ENCODE measurements around the gene YTHDC2.

The YTHDC2 gene

DNA sequence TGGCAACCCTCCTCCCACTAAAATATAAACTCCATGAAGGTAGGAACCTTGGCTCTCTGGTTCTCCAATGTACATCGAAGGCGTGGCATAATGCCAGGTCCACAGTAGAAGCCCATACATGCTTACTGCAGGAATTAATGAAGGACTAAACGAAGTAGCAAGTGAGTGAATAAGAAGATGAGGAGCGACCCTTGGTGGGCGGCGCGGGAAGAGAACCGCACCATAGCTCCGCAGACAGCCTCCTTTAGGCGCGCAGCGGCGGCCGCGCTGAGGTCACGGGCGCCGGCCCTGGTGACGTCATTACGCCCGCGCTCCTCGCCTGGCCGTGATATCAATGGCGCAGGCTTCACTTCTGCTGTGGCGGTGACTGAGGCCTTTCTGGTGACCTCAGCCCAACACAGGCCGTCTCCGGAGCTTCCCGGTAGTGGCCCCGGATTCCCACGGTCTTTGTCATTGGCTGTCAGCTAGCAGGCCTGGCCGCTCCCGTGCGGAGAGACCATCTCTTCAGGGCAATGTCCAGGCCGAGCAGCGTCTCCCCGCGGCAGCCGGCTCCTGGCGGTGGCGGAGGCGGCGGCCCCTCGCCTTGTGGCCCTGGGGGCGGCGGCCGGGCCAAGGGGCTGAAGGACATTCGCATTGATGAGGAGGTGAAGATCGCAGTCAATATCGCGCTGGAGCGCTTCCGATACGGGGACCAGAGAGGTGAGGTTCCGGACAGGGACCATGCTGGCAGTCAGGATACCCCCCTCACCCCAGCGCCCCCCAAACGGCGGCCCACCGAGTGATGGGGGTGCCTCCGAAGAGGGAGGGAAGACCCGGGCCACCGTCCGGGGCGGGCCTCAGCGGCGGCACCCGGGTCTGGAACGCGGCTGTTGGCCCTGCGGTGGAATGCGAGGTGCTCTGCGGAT, at the start of gene YTHDC2:
TSS of gene YTHDC2 (plus strand) at position 311 of the 905 bp plus-strand sequence. CDS start at position 513, 202 bp downstream.
- DNase-seq: peak; percentile 96

DNA sequence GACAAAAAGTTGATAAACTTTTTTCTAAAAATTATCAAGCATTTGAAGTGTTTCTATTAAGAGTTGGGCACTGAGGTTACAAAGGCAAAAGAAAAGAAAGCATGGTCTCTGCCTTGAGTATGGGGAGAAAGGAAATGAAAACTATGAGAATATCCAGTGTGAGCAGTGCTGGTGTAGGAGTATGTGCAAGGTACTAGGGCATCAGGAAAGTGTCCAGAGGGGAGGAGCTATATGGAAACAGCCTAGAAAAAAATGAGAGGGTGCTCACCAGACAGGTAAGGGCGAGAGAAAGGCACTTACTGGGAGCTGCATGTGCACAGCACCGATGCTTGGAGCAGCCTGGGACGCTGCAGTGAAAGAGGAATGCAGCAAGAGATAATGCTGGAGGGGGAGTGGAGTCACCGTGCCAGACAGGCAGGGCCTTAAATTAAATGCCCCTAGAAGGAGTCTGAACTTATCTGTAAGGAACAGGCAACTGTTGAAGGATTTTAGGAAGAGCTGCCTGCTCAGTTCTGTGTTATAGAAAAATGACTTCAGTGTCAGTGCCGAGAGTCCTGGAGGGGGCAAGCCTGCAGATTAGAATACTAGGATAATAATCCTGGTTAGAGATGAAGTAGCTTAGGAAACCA, 39.3 kb upstream of the YTHDC2 start:
- peak; percentile 63 for DNase-seq

DNA sequence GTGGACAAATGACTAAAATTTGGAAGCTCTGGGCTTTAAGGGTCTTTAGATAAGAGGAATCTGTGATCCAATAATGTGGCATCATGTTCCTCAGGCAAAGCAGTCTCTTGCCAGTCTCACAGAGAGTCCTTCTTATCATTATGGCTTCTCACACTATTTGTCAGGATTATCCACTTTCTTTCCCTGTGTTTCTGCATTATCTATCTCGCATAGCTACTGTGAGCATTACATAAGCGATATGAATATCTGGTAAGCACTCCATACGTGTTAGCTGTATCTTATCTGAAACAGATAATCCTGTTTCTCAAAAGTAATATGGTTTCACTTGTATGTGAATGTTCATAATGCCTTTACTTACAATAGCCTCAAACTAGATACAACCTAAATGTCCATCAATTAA, 34.8 kb upstream of the YTHDC2 start:
- no peak for DNase-seq

DNA sequence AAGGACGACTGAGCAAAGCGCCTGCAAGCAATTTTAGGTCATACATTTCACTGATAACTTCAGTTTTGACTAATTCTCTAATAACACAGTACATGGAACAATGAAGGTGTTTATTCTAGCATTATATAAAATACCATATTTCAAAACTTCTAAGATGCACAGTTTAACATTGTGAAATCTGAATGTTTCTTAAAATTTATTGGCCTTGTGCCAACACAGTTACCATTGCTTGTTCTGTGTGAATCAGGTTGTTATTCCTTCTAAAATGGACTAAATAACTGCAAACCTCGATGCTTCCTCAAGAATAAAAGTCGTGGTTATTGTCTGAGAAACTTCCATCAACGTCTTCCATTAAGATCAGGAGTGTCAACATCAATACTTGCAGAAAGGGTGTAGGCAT, 33.3 kb upstream of the YTHDC2 start:
- no peak for DNase-seq

DNA sequence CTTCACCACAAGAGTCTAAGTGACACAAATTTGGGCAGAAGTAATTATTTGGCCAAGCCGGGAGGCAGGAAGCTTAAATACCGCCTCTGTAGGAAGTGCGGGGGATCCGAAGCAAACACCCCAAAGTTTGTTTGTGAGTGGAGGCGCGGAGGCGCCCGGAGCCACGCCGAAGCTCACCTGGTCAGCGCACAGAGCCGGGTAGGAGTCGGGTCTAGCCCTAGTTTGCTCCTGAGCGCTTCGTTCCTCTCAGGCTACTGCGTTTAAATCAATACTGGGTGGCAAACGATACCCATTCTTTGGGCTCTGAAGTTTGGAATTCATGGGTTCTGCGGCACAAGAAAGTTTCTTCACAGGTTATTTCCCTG, 26.1 kb upstream of the YTHDC2 start:
- peak; percentile 62 for DNase-seq

DNA sequence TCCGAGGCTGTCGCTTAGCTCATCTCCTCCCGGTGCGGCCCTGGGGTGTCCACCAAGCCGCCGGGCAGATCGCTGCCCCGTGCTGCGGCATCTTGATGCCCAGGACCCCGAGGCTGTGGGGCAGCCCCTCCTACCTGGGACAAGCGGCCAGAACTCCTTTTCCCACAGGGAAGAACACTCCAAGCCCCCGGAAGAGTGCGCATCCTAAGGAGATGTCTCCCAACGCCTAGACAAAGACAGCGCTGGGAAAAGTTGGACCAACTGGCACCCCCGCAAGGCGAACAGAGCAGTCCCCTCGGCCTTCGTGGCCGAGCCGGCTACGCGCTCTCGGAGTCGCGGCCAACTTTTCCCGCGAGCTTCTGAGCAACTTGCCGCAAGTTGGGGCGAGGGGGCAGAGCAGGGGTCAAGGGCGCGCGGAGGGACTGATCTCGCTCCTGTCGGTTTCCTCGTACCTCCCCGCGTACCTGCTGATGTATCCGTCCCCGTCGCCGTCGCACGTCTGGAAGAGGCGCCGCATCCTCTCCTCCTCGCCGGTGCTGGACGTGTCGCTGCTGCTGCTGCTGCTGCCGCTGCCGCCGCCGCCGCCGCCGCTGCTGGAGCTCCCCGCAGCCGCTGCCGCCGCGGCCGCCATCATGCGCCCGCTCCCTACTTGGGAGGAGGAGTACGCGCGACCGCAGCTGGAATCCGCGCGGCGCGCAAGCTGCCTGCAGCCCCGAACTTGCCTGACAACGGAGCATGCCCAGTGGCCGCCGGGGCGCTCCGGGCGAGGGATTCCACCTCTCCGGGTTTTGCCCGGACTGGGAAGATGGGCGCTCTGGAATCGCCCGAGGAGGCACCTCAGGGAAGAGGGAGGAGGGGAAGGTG, 25.5 kb upstream of the YTHDC2 start, which contains the start of gene MCC:
TSS of gene MCC (minus strand) at position 673 of the 864 bp plus-strand sequence.
- DNase-seq: peak; percentile 97

DNA sequence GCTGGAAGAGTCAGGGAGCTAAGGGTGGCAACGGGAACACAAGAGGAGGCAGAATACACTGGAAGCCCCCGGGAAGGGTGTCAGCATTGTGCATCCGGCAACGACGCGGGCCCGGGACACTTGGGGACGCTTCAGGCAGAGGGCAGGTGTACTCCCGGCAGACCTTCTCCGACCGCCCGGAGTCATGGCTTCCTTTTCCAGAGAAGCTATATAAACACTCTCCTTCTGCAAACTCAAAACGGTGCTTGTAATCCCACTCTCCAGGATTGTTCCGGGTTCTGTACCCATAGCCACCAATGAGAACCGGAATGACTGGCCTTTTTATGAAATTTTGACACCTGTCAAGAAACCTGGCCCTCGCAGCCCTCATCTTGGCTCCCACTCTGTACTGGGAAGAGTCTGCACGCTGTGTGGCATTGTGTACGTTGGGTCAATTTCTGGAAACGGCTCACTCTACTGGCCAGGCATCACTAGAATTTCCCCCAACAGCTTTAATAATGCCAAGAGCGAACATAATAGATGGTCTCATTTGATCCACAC, 24.8 kb upstream of the YTHDC2 start:
- DNase-seq: no peak

DNA sequence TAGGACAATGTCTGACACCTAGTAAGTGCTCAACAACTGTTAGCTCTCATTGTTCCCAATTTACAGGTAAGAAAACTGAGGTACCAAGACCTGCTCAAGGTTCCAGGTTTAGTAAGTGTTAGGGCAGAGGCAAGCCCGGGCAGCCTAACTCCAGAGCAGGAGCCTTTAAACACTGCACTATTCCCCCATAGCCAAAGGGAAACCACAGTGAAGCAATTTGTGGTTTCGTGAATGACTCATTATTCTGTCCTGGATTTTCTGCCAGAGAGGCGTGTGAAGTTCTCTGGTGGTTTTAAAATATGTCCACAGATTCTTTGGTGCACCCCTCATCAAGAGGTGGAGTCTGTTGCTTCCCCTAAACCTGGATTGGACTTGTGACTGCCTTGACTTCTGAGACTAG, 24.2 kb upstream of the YTHDC2 start:
- DNase-seq: peak; percentile 93

DNA sequence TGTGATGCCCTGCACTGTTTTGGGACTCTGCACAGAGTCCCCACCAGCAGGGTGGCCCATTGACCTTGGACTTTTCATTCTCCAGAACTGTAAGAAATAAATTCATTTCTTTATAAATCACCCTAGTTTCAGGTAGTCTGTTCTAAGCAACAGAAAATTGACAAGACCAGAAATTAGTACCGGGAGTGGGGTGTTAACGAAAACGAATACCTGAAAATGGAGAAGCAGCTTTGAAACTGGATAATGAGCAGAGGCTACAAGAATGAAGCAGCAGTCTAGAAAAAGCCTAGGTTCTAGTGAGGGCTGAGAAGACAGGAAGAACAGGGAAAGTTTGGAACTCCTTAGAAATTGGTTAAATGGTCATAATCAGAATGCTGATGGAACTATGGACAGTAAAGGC, 23.2 kb upstream of the YTHDC2 start:
- no peak for DNase-seq

DNA sequence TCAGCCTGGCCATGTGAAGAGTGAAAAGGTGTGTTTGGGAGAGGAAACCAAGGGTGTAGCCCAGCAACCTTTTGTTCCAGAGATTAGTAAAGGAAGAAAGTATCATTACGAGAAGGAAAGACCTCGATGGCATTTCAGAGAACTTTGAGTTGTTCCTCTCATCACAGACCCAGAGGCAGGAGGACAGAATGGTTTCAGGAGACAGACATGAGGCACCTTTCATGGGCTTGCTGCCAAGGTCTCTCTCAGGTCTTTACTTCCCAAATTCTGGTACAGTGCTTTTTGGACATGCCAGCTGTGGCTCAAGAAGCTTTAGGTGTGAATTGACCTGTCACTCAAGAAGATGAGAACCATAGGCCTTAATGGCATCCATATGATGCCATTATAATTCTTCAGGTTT, 22.5 kb upstream of the YTHDC2 start:
- no peak for DNase-seq

DNA sequence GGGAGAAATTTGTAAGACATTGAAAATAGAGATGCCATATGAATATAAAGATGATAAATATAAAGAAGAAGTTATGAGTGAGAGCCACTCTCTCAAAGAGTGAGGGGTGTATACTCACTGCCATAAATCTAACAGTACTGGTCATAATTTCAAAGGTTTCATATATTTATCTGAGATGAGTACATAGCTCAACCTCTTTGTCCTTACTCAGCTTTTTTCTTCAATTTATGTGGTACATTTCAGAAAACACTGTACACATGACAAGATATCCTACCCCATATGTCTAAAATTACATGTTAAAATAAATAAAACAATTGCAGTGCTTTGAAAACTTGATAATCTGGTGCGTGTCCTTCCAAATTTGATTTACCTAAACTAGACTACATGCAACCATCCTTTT, 20.0 kb upstream of the YTHDC2 start:
- DNase-seq: no peak

DNA sequence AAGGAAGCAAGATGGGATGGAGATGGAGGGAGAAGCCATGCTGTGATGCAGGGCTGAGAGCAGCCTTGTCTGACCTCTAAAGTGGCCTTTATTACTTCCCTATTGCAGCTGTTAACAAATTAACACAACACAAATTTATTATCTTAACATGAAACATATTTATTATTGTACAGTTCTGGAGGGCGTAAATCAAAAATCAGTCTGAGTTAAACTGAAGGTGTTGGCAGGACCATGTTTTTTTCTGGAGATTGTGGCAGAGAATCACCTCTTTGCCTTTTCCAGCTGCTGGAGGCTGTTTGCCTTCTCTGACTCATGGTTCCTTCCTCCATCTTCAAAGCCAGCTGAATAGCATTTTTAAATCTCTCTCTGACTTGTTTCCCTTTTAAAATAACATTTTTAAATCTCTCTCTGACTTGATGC, 18.1 kb upstream of the YTHDC2 start:
- no peak for DNase-seq

DNA sequence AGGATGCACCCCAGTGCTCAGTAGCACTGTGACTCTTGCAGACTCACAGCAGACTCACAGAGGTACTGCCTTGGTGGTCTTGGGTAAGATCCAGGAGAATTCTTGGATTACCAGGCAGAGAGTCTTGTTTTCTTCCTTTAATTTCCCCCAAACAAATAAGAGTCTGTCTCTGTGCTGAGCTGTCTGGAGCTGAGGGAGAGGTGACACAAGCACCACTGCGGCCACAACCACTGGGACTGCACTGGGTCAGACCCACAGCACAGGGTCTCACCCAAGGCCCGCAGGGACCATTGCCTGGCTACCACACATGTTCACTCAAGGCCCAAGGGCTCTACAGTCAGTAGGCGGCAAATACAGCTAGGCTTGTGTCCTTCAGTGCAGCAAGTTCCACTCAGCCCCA, 11.4 kb upstream of the YTHDC2 start:
- no peak for DNase-seq

DNA sequence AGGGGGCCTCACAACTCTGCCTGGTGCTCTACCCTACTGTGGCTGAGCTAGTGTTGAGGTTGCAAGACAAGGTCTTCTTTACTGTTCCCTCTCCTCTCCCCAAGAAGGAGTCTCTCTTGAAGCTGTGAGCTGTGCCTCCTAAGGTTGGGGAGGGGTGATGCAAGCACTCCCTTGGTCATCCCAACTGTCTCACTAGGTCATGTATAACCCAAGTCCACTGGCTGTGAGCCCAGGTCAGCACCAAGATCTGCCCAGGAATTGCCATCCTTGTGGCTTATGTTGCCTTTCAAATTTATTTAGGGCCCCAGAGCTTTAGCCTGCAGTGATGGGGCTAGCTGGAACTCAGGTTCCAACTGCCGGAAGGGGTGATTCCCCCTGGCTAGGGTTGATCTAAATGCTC, 10.3 kb upstream of the YTHDC2 start:
- no peak for DNase-seq

DNA sequence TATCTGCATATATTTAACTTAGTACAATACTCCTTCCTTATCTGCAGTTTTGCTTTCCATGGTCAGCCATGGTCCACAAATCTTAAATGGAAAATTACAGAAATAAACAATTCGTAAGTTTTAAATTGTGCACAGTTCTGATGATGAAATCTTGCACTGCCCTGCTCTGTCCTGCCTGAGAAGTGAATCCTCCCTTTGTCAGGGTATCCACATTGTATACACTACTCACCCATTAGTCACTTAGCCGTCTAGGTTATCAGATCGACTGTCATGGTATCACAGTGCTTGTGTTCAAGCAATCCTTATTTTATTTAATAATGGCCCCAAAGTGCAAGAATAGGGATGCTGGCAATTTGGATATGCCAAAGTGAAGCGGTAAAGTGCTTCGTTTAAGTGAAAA, 8.3 kb upstream of the YTHDC2 start:
- no peak for DNase-seq

DNA sequence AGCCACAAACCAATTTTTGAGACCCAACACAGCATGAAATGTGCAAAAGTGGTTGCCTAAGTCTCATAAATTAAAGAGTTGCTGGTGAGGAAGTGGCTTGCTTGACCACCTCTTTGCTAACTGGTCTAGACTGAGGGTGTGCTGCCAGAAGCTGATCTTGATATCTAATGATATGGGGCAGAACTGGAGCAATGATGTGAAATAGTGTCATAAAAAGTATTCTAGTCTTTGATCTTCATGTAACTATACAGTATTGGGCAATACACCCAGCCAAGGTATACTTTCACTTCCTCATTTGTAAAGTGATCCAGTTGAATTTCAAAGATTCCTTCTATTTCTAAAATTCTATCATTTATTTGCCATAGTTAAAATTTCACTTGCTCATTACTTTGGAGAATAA, 5.9 kb upstream of the YTHDC2 start:
- DNase-seq: no peak

DNA sequence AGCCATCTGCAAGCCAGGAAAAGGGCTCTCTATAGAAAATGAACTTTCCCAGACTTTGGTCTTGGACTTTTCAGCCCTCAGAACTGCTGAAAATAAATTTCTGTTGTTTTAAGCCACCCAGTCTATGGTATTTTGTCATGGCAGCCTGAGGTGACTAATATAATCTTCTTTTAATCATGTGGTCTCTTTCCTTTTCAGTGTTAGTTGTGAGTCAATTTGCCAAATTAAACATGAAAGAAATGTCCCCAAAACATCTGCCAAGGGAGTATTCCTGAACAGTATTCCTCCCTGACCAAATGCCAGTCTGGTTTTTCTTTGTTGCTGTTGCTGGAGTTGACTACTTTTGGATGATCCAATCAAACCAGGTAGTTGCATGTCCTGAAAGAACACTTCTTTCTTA, 4.7 kb upstream of the YTHDC2 start:
- no peak for DNase-seq

DNA sequence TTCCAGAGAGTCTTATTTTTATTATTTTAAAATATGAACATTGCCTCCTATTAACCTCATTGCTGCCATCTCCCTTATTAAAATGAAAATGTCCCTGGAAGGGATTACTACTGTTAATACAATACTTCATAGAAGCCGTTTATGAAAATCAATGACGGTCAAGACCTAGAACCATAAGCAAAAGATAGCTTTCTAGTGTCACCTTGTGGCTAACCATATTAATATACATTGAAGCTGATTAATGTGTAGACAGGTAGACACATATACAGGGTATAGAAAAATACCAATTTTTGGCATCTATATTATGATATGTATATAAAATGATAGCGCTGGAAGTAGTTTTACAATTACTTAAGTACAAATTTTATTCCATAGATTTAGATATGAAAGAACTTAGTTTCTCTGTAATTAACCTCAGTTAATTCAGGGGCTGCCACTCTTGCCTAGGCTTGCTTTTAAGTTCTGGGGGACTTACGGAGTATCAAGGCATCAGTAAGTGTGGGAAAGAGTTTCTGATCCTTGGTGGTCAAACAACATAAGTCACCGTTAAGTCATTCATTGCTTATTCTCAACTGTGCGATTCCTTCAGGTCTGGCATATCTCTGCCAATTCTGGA, 2.5 kb upstream of the YTHDC2 start:
- DNase-seq: no peak

DNA sequence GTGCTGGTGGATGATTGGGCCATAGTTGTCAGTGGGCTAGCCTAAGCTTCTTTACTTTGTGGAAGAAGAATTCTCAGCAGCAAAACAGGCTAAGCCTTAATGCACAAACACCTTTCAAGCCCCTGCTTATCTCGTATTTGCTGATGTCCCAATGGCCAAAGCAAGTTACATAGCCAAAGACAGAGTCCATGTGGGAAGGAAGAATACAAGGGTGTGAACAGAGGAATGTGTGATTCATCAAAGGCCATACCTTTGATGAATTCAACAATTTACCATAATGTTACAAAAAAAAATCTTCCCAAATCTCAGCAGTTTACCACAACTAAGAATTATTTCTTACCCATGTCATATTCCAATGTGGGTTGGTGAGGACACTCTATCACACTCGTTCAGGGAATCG, 1.2 kb upstream of the YTHDC2 start:
- no peak for DNase-seq

DNA sequence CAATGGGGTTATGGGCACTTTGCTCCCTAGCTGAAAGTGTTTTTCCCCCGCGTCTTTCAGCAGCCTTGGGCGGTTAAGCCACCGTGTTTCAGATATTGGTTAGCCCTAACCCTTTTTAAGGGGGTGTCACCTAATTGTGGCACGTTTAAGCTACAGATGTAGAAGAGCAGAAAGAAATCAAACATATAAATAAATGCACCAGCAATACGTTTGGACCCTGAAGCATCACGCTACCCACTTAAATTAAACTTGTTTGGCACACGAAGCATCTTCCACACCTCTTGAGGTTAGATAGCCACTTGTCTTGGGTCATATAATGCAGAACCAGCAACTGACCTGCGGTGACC, 768 bp downstream of the YTHDC2 start:
- no peak for DNase-seq

DNA sequence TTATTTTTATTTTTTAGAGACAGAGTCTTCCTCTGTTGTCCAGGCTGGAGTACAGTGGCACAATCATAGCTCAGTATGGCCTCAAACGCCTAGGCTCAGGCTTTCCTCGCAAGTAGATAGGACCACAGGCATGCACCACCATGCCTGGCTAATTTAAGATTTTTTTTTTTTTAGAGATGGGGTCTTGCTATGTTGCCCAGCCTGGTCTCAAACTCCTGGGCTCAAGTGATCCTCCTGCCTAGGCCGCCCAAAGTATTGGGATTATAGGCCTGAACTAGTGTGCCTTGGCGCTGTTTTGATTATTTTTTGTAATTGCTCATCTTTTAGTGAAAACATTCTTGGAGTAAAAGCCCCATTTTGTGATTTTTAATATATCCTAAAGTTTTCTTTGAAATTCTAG, 5.4 kb downstream of the YTHDC2 start:
- DNase-seq: no peak

DNA sequence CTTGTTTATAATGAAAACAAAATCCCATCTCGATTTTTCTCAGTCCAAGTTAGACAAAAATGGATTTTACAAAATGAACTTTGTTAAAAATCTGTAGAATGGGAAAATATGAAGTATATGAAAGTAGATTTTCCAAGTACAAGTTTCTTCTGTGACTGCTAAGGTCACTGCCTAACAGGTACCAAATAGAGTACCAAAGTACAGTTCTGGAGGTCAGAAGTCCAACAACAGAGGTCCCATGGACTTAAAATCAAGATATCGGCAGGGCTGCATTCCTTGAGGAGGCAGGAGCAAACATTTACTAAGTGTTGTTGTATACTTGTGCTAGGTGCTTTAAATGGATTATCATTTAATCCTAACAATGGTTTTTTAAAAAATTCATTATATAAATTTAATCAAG, 5.9 kb downstream of the YTHDC2 start:
- DNase-seq: no peak

DNA sequence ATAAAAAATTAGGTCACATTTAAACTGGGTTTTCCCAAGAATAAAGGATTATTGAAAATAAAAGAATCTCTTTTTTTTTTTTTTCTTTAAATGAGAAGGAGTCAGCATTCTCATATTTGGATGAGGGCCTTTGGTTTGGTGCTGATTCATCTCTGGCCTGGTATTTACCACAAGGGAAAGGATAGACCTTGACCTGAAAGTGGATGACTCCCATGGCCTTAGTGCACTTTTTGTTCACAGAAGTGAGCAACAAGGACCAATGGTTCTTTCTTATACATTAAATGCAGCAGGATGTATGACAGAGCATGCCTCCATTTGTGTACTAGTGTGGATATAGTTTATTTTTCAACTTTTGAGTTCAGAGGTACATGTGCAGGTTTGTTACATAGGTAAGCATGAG, 6.9 kb downstream of the YTHDC2 start:
- DNase-seq: no peak

All from islet precursor cell (in vitro differentiated cells).